ENCODE results near the gene LYSMD2.

- TF ChIP-seq CTCF (IDR thresholded peaks at IDR 0.05): no peak
- no peak for TF ChIP-seq EZH2phosphoT487 (IDR thresholded peaks at IDR 0.05)
Observed at GRCh38 chr15:51731549-51732267, 5.7 kb downstream of the LYSMD2 start.

All from neural progenitor cell (in vitro differentiated cells).